Stomach (tissue), 9 donors: ENCODE measurements around the gene ADGRE1. TPM values are rescaled to one million over a fixed set of nuclear protein-coding genes. Genes with fewer than 3 reads are reported as not detected.

Source experiments
- DNase-seq, 2 donors: peaks; one replicate each; pipeline versions ENCODE4 v3.0.0 to v3.0.0-alpha.2; 2013 to 2019
- H3K27ac ChIP-seq, 5 donors: fragments of 200-600 bp in 4 of 5; sonication (generic) in 4 of 5; one replicate each; pipeline ENCODE4 v1.5.1; 2013 to 2019; ENCODE audit warnings: mild to moderate bottlenecking in 1 of 5, moderate library complexity in 1 of 5
- H3K27me3 ChIP-seq, 3 donors: fragments of 200-600 bp; sonication (generic); one replicate each; pipeline ENCODE4 v1.5.1; 2017 to 2019; ENCODE audit warnings: mixed run types in 1 of 3
- H3K36me3 ChIP-seq, 4 donors: fragments of 200-600 bp; sonication (generic); 1 replicate in 3 of 4; 2 replicates in 1 of 4; pipeline ENCODE4 v1.5.1; 2016 to 2019
- H3K4me1 ChIP-seq, 4 donors: fragments of 200-600 bp; sonication (generic); one replicate each; pipeline ENCODE4 v1.5.1; 2016 to 2019
- H3K4me3 ChIP-seq, 4 donors: fragments of 200-600 bp; sonication (generic) in 3 of 4; one replicate each; pipeline ENCODE4 v1.5.1; 2016 to 2019; ENCODE audit warnings: mild to moderate bottlenecking in 1 of 4
- H3K9me3 ChIP-seq, 4 donors: fragments of 200-600 bp; sonication (generic); one replicate each; pipeline ENCODE4 v1.5.1; 2016 to 2019
- CTCF ChIP-seq, 7 experiments: fragments of 450-650 bp in 4 of 7; fragments of 200-600 bp in 3 of 7; sonication (generic) in 3 of 7; IDR thresholded peaks; one replicate each; pipeline ENCODE4 v1.5.1; 2016 to 2019; ENCODE audit warnings: antibody characterized with exemption in 7 of 7, control low read depth in 2 of 7, mild to moderate bottlenecking in 1 of 7
- EP300 ChIP-seq: sonication (generic); formaldehyde crosslinking; IDR thresholded peaks from one replicate; pipeline ENCODE4 v1.6.1; 2017; ENCODE audit warnings: antibody characterized with exemption
- POLR2A ChIP-seq, 4 donors: fragments of 450-650 bp; IDR thresholded peaks; one replicate each; pipeline ENCODE4 v1.6.1; 2016; ENCODE audit warnings: antibody characterized with exemption in 4 of 4, control low read depth in 2 of 4, mild to moderate bottlenecking in 1 of 4, moderate library complexity in 1 of 4
- POLR2AphosphoS5 ChIP-seq, 3 donors: sonication (generic); formaldehyde crosslinking; IDR thresholded peaks; one replicate each; pipeline ENCODE4 v1.6.1; 2016; ENCODE audit warnings: antibody characterized with exemption in 3 of 3
- WGBS, 5 donors: extraction: QIAGEN DNeasy Blood & Tissue Kit in 3 of 5; methylation state at CpG; one replicate each; pipeline versions ENCODE4 v1.1.5 to v1.1.7; 2013 to 2018; 5-methylcytosine and 5-hydroxymethylcytosine counted together
- intact Hi-C: fragments of 100-400 bp; cut with DNase I; formaldehyde crosslinking; loops from one replicate; pipeline ENCODE4 v1.15.1; 2023; ENCODE audit warnings: low total_unique reads
- polyA plus RNA-seq, 3 donors: library from polyadenylated mRNA; stranded (reverse); fragments of 200-250 nt; gene quantifications; one replicate each; pipeline ENCODE4 v1.2.3, GENCODE V29; 2013
- total RNA-seq, 5 donors: library from RNA; depleted of rRNA; stranded (reverse); fragments of >200 nt; gene quantifications; one replicate each; pipeline versions ENCODE4 v1.1.0 to v1.2.3, GENCODE V29; 2014 to 2016
- donor health status: healthy with polysubstance abuse.
- donor health status: Bipolar disorder and iron deficiency.
- donor health status: healthy.

The ADGRE1 gene
- total and polyA plus RNA-seq, 8 donors: 0.30 to 5.8 (median 0.40) TPM; not detected in 4

- peaks cover 0 to 25% (median 0%) of the 10 kb centered on the region in 4 donors for H3K36me3 ChIP-seq
- no peak overlapping the region for H3K27ac ChIP-seq
- TF ChIP-seq EP300 (no peak), CTCF (IDR thresholded peaks at IDR 0.05) (no peak), POLR2A (IDR thresholded peaks at IDR 0.05) (no peak), POLR2AphosphoS5 (IDR thresholded peaks at IDR 0.05) (no peak)
- WGBS, 5 donors: 81 to 88% (median 82%) methylated on average over 11 of the region's 11 CpGs
- DNase-seq: no peak
- H3K27me3 ChIP-seq: peaks cover 0 to 24% (median 0%) of the 10 kb centered on the region in 3 donors
- no peaks in the 10 kb centered on the region for H3K4me1 ChIP-seq
- H3K9me3 ChIP-seq: no peaks in the 10 kb centered on the region
- intact Hi-C loops: loop anchor here (10.0 kb wide), 1 partner anchor 219 kb away; no protein-coding TSS in a partner anchor
- H3K4me3 ChIP-seq: no peak overlapping the region
These were observed 33.5 kb upstream of the ADGRE1 start for GRCh38 chr19:6853868-6854267.

DNA sequence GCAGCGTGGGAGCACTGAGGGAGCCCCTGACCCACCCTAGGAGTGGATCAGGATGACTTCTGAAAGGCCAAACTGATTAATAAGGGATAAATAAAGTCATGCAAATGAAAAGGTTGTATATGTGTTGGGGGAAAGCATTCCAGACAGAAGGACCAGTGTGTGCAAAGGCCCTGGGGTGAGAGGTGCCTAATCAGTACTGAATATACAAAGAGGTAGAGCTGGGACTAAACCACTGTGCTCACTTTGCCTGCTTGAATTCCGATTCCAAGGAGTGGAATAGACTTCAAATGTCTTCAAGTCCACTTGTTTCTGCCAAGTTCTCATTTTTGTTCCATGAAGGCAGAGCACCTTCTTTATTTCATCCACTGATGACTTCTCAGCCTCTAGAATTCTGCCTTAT is 32.6 kb upstream of the ADGRE1 start:
- no peak for TF ChIP-seq EP300
- no peak for TF ChIP-seq POLR2AphosphoS5 (IDR thresholded peaks at IDR 0.05)
- no peak for TF ChIP-seq CTCF (IDR thresholded peaks at IDR 0.05)
- no peak for TF ChIP-seq POLR2A (IDR thresholded peaks at IDR 0.05)
- no peaks in the 10 kb centered on the region for H3K9me3 ChIP-seq
- H3K4me3 ChIP-seq: no peak overlapping the region
- intact Hi-C loops: loop anchor here (10.0 kb wide), 1 partner anchor 220 kb away; no protein-coding TSS in a partner anchor
- DNase-seq: no peak
- H3K4me1 ChIP-seq: no peaks in the 10 kb centered on the region
- no peak overlapping the region for H3K27ac ChIP-seq
- H3K27me3 ChIP-seq: peaks cover 0 to 24% (median 0%) of the 10 kb centered on the region in 3 donors
- 68 to 88% (median 77%) methylated on average over 2 of the region's 2 CpGs for WGBS, 5 donors
- H3K36me3 ChIP-seq: peaks cover 0 to 25% (median 0%) of the 10 kb centered on the region in 4 donors

DNA sequence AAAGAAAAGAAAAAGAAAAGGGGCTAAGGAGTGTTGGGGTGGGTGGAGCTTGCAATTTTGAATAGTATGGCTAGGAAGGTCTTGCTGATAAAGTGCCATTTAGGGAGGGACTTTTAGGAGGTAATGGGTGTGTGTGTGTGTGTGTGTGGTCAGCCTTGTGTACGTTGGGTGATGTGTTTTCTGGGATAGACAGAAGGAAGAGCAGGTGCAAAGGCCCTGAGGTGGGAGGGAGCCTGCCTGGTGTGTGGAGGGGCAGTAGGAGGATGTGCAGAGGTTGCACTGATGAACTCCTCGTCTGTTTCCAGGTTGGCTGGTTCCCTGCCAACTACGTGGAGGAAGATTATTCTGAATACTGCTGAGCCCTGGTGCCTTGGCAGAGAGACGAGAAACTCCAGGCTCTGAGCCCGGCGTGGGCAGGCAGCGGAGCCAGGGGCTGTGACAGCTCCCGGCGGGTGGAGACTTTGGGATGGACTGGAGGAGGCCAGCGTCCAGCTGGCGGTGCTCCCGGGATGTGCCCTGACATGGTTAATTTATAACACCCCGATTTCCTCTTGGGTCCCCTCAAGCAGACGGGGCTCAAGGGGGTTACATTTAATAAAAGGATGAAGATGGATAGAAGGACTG is 30.5 kb upstream of the ADGRE1 start:
- intact Hi-C loops: loop anchor here (10.0 kb wide), 1 partner anchor 222 kb away; no protein-coding TSS in a partner anchor
- peaks cover 0 to 20% (median 0%) of the 10 kb centered on the region in 4 donors for H3K36me3 ChIP-seq
- WGBS, 5 donors: 46 to 62% (median 57%) methylated on average over 14 of the region's 14 CpGs

More for the DNA sequence above, 30.5 kb upstream of the ADGRE1 start:
- H3K4me1 ChIP-seq: no peaks in the 10 kb centered on the region
- no peak overlapping the region for H3K27ac ChIP-seq
- DNase-seq: no peak
- TF ChIP-seq EP300 (no peak), POLR2AphosphoS5 (IDR thresholded peaks at IDR 0.05) (no peak), CTCF (IDR thresholded peaks at IDR 0.05) (no peak), POLR2A (IDR thresholded peaks at IDR 0.05) (no peak)
- no peak overlapping the region for H3K4me3 ChIP-seq
- H3K27me3 ChIP-seq: peaks cover 0 to 24% (median 0%) of the 10 kb centered on the region in 3 donors
- H3K9me3 ChIP-seq: no peaks in the 10 kb centered on the region
